Keratinocyte (primary cell): Measurements from ENCODE around the gene EMX1. TPM values are rescaled to one million over a fixed set of nuclear protein-coding genes. Genes with fewer than 3 reads are reported as not detected.

ENCODE experiments used
- DNase-seq: peaks from one replicate; pipeline ENCODE4 v3.0.0-alpha.2; 2011; ENCODE audit warnings: low read depth, missing footprints, low spot score
- FAIRE-seq: peaks from 2 replicates; lab custom pipeline; 2011; peaks lifted over from hg19 to GRCh38; lab: Jason Lieb, UNC
- H2AFZ ChIP-seq: 2 replicates; pipeline ENCODE4 v1.6.0; 2012; ENCODE audit warnings: low read length, control low read depth, inconsistent platforms; ENCODE audit not compliant: control insufficient read depth
- H3K27ac ChIP-seq: 2 replicates; pipeline ENCODE4 v1.5.1; 2011; ENCODE audit warnings: low read length; ENCODE audit not compliant: control insufficient read depth, insufficient read depth
- H3K27me3 ChIP-seq: 3 replicates; pipeline ENCODE4 v1.6.0; 2011; ENCODE audit warnings: low read length; ENCODE audit not compliant: control insufficient read depth, insufficient read depth; ENCODE audit errors: extremely low read depth
- H3K36me3 ChIP-seq, 2 experiments: 2 replicates in 1 of 2; 3 replicates in 1 of 2; pipeline ENCODE4 v1.5.1; 2011; ENCODE audit warnings: low read length in 2 of 2, mild to moderate bottlenecking in 1 of 2; ENCODE audit not compliant: control insufficient read depth in 2 of 2, insufficient read depth in 2 of 2; ENCODE audit errors: extremely low read depth in 1 of 2
- H3K4me1 ChIP-seq: 3 replicates; pipeline ENCODE4 v1.5.1; 2011; ENCODE audit warnings: low read length; ENCODE audit not compliant: control insufficient read depth, insufficient read depth; ENCODE audit errors: extremely low read depth
- H3K4me2 ChIP-seq: 3 replicates; pipeline ENCODE4 v1.6.0; 2011; ENCODE audit warnings: low read depth, low read length; ENCODE audit not compliant: control insufficient read depth, insufficient read depth; ENCODE audit errors: extremely low read depth
- H3K4me3 ChIP-seq, 3 experiments: fragments of 200-600 bp in 1 of 3; sonication (generic) in 1 of 3; 2 replicates in 2 of 3; 3 replicates in 1 of 3; pipeline ENCODE4 v1.5.1; 2011 to 2016; ENCODE audit warnings: low read length in 3 of 3, mild to moderate bottlenecking in 3 of 3, control low read depth in 2 of 3, inconsistent platforms in 1 of 3, low read depth in 1 of 3, mixed read lengths in 1 of 3, mixed run types in 1 of 3, moderate library complexity in 1 of 3; ENCODE audit not compliant: control insufficient read depth in 2 of 3, insufficient read depth in 2 of 3; ENCODE audit errors: extremely low read depth in 1 of 3
- H3K79me2 ChIP-seq: 2 replicates; pipeline ENCODE4 v1.6.0; 2012; ENCODE audit warnings: low read length; ENCODE audit not compliant: control insufficient read depth, insufficient read depth
- H3K9ac ChIP-seq: 3 replicates; pipeline ENCODE4 v1.6.0; 2011; ENCODE audit warnings: low read length; ENCODE audit not compliant: control insufficient read depth, insufficient read depth; ENCODE audit errors: extremely low read depth
- H3K9me1 ChIP-seq: 3 replicates; pipeline ENCODE4 v1.6.0; 2011; ENCODE audit warnings: low read length; ENCODE audit not compliant: control insufficient read depth, insufficient read depth; ENCODE audit errors: extremely low read depth
- H3K9me3 ChIP-seq: 2 replicates; pipeline ENCODE4 v1.5.1; 2012; ENCODE audit warnings: low read depth, low read length; ENCODE audit not compliant: control insufficient read depth
- H4K20me1 ChIP-seq: 3 replicates; pipeline ENCODE4 v1.6.0; 2011; ENCODE audit warnings: low read length; ENCODE audit not compliant: control insufficient read depth, insufficient read depth; ENCODE audit errors: extremely low read depth
- CTCF ChIP-seq, 3 experiments: IDR thresholded peaks in 1 of 3; conservative IDR thresholded peaks in 1 of 3; optimal IDR thresholded peaks in 1 of 3; 2 replicates in 2 of 3; 3 replicates in 1 of 3; pipeline versions ENCODE3 to v1.5.1; 2011; ENCODE audit warnings: low read length in 3 of 3, mild to moderate bottlenecking in 3 of 3, moderate library complexity in 2 of 3, control low read depth in 1 of 3, inconsistent platforms in 1 of 3; ENCODE audit not compliant: insufficient read depth in 2 of 3; ENCODE audit errors: extremely low read depth in 1 of 3
- EZH2 ChIP-seq: IDR thresholded peaks from one replicate; pipeline ENCODE4 v1.6.1; 2012; ENCODE audit warnings: inconsistent platforms, mild to moderate bottlenecking, low read length, moderate library complexity
- dilution Hi-C: fragments of 300-500 bp; cut with MboI; formaldehyde crosslinking; loops from one replicate; pipeline ENCODE4 v1.7.0; 2020; ENCODE audit warnings: low sequenced_read_pairs; ENCODE audit not compliant: extremely low pct_ligation_motif_present
- polyA plus RNA-seq, 5 experiments: library from polyadenylated mRNA; depleted of rRNA in 3 of 5; stranded (reverse) in 3 of 5; stranded (forward) in 1 of 5; unstranded in 1 of 5; fragments of >200 nt; gene quantifications; 1 replicate in 1 of 5; 2 replicates in 3 of 5; 3 replicates in 1 of 5; pipeline versions ENCODE4 v1.2.1 to v1.2.3, GENCODE V29; 2011 to 2012; ENCODE audit warnings: missing spikeins in 2 of 5, low read depth in 1 of 5, low replicate concordance in 1 of 5

The EMX1 gene
- polyA plus RNA-seq, 1 donor (not counting 4 experiments of a cell fraction or from before 2014, with no cell fraction given), result not detected

- H3K27me3 ChIP-seq, result no peaks in the 10 kb centered on the region
- no peak overlapping the region for H3K4me2 ChIP-seq
- H3K4me1 ChIP-seq, result no peaks in the 10 kb centered on the region
- FAIRE-seq, result no peak
- no peak overlapping the region for H3K4me3 ChIP-seq
- peaks cover 2% of the 10 kb centered on the region for H4K20me1 ChIP-seq
- no peaks in the 10 kb centered on the region for H3K9me1 ChIP-seq
- no peaks in the 10 kb centered on the region for H3K79me2 ChIP-seq
- TF ChIP-seq CTCF (optimal IDR thresholded peaks at IDR 0.05 in 1 of 3, IDR thresholded peaks at IDR 0.05 in 1 of 3, conservative IDR thresholded peaks at IDR 0.05 in 1 of 3; ENCODE audit: extremely low read depth in 1 of 3, insufficient read depth in 2 of 3, low read length in 3 of 3), result no peak
- no peak for TF ChIP-seq EZH2
- no peak overlapping the region for H3K27ac ChIP-seq
- no peaks in the 10 kb centered on the region for H3K9me3 ChIP-seq
- no peak for DNase-seq
- no peak overlapping the region for H2AFZ ChIP-seq
- dilution Hi-C loops, result no loop called here
- no peaks in the 10 kb centered on the region for H3K36me3 ChIP-seq
- H3K9ac ChIP-seq, result no peak overlapping the region
These were observed 51.0 kb downstream of the EMX1 start for GRCh38 chr2:72968286-72968685.

DNA sequence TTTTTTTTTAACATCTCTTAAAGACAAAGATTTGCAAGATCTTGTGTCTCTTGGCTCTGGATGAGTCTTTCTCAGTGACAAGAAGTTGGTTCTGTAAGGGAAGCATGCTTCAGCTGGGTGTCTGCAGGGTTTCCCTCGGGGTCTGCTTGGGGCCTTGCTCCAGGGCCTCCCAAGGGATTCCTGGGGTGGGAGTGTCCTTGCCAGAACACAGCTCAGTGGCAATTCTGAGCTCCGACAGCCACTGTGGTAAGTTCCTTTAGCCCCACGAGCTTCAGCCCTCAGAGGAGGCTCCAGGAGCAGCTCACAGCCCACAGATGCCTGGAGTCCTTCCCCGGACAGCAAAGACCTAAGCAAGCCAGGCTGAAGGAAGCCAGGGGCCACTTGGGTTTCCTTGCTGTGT lies 52.4 kb downstream of the EMX1 start:
- no peak for TF ChIP-seq EZH2
- TF ChIP-seq CTCF (optimal IDR thresholded peaks at IDR 0.05 in 1 of 3, IDR thresholded peaks at IDR 0.05 in 1 of 3, conservative IDR thresholded peaks at IDR 0.05 in 1 of 3; ENCODE audit: extremely low read depth in 1 of 3, insufficient read depth in 2 of 3, low read length in 3 of 3), result no peak
- Histone ChIP-seq H3K9me1 (no peaks in the 10 kb centered on the region), H2AFZ (no peak overlapping the region), H3K4me2 (no peak overlapping the region), H3K36me3 (no peaks in the 10 kb centered on the region), H3K4me1 (no peaks in the 10 kb centered on the region), H3K4me3 (no peak overlapping the region), H3K27me3 (no peaks in the 10 kb centered on the region), H3K9ac (no peak overlapping the region), H3K9me3 (no peaks in the 10 kb centered on the region), H4K20me1 (peaks cover 2% of the 10 kb centered on the region), H3K79me2 (no peaks in the 10 kb centered on the region), H3K27ac (no peak overlapping the region)
- no peak for DNase-seq
- dilution Hi-C loops, result no loop called here
- no peak for FAIRE-seq
